Smooth muscle cell (in vitro differentiated cells): ENCODE data around the gene CAPN13. TPM values are rescaled to one million over a fixed set of nuclear protein-coding genes. Genes with fewer than 3 reads are reported as not detected.

ENCODE experiments used
- DNase-seq: peaks from one replicate; lab custom pipeline; 2025; ENCODE audit not compliant: unreplicated experiment; lab: John Stamatoyannopoulos, UW
- H2AFZ ChIP-seq: fragments of 200-600 bp; sonication (generic); 2 replicates; pipeline ENCODE4 v1.6.0; 2016; ENCODE audit warnings: antibody characterized with exemption, low read depth, mild to moderate bottlenecking
- H3F3A ChIP-seq: fragments of 200-600 bp; sonication (generic); 2 replicates; pipeline ENCODE4 v1.6.0; 2017; ENCODE audit warnings: antibody characterized with exemption, low read depth
- H3K27ac ChIP-seq: fragments of 200-600 bp; sonication (generic); 2 replicates; pipeline ENCODE4 v1.5.1; 2016; ENCODE audit warnings: low read depth, mild to moderate bottlenecking
- H3K27me3 ChIP-seq: fragments of 200-600 bp; sonication (generic); 2 replicates; pipeline ENCODE4 v1.6.1; 2016; ENCODE audit warnings: low read depth, mild to moderate bottlenecking
- H3K36me3 ChIP-seq: fragments of 200-600 bp; sonication (generic); 2 replicates; pipeline ENCODE4 v1.5.1; 2016; ENCODE audit warnings: low read depth
- H3K4me1 ChIP-seq: fragments of 200-600 bp; sonication (generic); 2 replicates; pipeline ENCODE4 v1.5.1; 2016; ENCODE audit warnings: low read depth
- H3K4me2 ChIP-seq: fragments of 200-600 bp; sonication (generic); 2 replicates; pipeline ENCODE4 v1.6.0; 2016; ENCODE audit warnings: mild to moderate bottlenecking
- H3K4me3 ChIP-seq: fragments of 200-600 bp; sonication (generic); 2 replicates; pipeline ENCODE4 v1.5.1; 2016; ENCODE audit warnings: mild to moderate bottlenecking
- H3K79me2 ChIP-seq: fragments of 200-600 bp; sonication (generic); 2 replicates; pipeline ENCODE4 v1.6.0; 2016; ENCODE audit warnings: low read depth, mild to moderate bottlenecking
- H3K9ac ChIP-seq: fragments of 200-600 bp; sonication (generic); 2 replicates; pipeline ENCODE4 v1.6.0; 2016; ENCODE audit warnings: low read depth
- H3K9me3 ChIP-seq: fragments of 200-600 bp; sonication (generic); replicated peaks from 2 replicates; pipeline ENCODE4 v1.5.1; 2016; ENCODE audit warnings: low read depth
- H4K20me1 ChIP-seq: fragments of 200-600 bp; sonication (generic); 2 replicates; pipeline ENCODE4 v1.6.0; 2016; ENCODE audit warnings: low read depth
- WGBS: methylation state at CpG from one replicate; pipeline ENCODE4 v1.1.7; 2016; ENCODE audit warnings: low lambda C conversion rate; 5-methylcytosine and 5-hydroxymethylcytosine counted together
- polyA plus RNA-seq: library from polyadenylated mRNA; unstranded; fragments of >200 nt; fragmentation: Nextera tagmentation; extraction: Ambion mirVana; gene quantifications from 2 replicates; pipeline ENCODE4 v1.2.1, GENCODE V29; 2016
- total RNA-seq: library from RNA; depleted of rRNA; stranded (reverse); fragments of >200 nt; gene quantifications from 2 replicates; pipeline ENCODE4 v1.2.3, GENCODE V29; 2014
- TF ChIP-seq, protein P1 (sequence below): fragments of 200-600 bp; sonication (generic); IDR thresholded peaks from 2 replicates; pipeline ENCODE4 v1.5.1; 2017; ENCODE audit warnings: borderline replicate concordance, mild to moderate bottlenecking, antibody characterized with exemption; ENCODE audit not compliant: insufficient read depth, poor library complexity, severe bottlenecking

Gene CAPN13
- total and polyA plus RNA-seq, 2 experiments from 2014 or later = 0.04 to 0.40 TPM

DNA sequence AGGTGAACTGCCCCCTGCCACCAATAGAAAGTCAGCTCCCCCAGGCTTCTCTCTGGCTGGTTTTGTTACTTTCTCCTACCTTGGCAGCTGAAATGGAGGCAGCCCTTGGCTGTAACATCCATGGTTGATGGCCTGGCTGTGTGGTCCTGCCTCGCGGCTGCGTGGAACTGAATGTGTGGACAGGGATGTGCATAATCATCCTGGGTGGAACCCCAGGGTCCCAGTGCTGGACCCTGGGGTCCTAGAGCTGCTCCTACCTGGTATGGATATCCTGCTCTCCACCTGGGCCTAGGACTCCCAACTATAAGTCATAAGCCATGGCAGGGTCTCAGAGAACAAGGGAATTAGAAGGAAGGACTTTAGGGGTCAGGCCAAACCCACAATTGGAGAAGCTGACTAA, 93.5 kb downstream of the CAPN13 start:
- WGBS = 97% methylated on average over 3 of the region's 3 CpGs
- DNase-seq = no peak
- H3K4me1 ChIP-seq = no peaks in the 10 kb centered on the region
- no peaks in the 10 kb centered on the region for H3K36me3 ChIP-seq
- no peak overlapping the region for H3K4me3 ChIP-seq
- H3K79me2 ChIP-seq = no peaks in the 10 kb centered on the region
- H3F3A ChIP-seq = no peaks in the 10 kb centered on the region
- no peak overlapping the region for H2AFZ ChIP-seq
- H3K9ac ChIP-seq = no peak overlapping the region
- no peaks in the 10 kb centered on the region for H4K20me1 ChIP-seq
- TF ChIP-seq, protein P1, sequence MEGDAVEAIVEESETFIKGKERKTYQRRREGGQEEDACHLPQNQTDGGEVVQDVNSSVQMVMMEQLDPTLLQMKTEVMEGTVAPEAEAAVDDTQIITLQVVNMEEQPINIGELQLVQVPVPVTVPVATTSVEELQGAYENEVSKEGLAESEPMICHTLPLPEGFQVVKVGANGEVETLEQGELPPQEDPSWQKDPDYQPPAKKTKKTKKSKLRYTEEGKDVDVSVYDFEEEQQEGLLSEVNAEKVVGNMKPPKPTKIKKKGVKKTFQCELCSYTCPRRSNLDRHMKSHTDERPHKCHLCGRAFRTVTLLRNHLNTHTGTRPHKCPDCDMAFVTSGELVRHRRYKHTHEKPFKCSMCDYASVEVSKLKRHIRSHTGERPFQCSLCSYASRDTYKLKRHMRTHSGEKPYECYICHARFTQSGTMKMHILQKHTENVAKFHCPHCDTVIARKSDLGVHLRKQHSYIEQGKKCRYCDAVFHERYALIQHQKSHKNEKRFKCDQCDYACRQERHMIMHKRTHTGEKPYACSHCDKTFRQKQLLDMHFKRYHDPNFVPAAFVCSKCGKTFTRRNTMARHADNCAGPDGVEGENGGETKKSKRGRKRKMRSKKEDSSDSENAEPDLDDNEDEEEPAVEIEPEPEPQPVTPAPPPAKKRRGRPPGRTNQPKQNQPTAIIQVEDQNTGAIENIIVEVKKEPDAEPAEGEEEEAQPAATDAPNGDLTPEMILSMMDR = no peak
- no peak overlapping the region for H3K27ac ChIP-seq
- H3K9me3 ChIP-seq = no peaks in the 10 kb centered on the region
- H3K4me2 ChIP-seq = no peak overlapping the region
- no peaks in the 10 kb centered on the region for H3K27me3 ChIP-seq

DNA sequence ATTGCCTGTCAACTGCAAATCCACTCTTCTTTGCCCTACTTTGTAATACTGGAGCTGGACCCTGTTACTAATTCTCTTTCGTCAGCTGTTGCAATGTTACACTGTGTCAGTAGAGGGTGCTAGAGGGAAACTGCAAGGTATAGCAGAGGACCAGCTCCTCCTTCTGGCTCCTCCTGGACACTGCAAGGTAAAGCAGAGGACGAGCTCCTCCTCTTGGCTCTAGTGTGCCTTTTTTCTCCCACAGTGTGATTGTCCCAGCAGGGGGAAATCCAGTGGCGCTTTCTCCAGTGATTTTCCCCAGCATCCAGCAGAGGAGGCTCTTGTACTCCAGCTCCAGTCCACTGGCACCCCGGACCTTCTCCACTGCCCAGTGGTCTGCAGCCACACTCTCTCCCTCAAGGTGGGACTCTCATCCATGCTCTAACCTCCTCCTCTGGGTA, 95.6 kb downstream of the CAPN13 start:
- H3K79me2 ChIP-seq = no peaks in the 10 kb centered on the region
- TF ChIP-seq, protein P1 = peak; percentile 99
- no peaks in the 10 kb centered on the region for H3K9me3 ChIP-seq
- peaks cover 1% of the 10 kb centered on the region for H3K4me1 ChIP-seq
- H3K4me2 ChIP-seq = no peak overlapping the region
- H3K27me3 ChIP-seq = no peaks in the 10 kb centered on the region
- no peaks in the 10 kb centered on the region for H3K36me3 ChIP-seq
- H2AFZ ChIP-seq = no peak overlapping the region
- 27% methylated on average over 4 of the region's 4 CpGs for WGBS
- no peak overlapping the region for H3K27ac ChIP-seq
- no peak overlapping the region for H3K9ac ChIP-seq
- peak; percentile 12 for DNase-seq
- H4K20me1 ChIP-seq = no peaks in the 10 kb centered on the region
- H3F3A ChIP-seq = no peaks in the 10 kb centered on the region
- H3K4me3 ChIP-seq = no peak overlapping the region

DNA sequence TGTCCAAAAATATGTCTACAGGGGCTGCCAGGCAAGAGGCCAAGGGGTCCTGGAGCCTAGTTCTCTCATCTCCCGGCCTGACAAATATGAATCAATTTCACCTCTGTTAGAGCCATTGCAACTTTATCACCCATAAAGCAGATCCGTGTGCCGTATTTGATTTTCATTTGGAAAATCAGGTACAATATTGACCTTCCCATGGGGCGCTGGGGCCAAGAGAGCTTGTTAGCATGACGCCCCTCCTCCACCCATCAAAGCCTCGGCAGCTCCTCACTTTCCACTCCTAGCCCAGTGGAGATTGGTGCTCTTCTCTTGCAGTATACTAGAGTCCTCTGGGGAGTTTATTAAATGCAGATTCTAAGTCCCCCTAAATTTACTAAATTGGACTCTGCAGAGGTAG, 96.8 kb downstream of the CAPN13 start:
- Histone ChIP-seq H3F3A (no peaks in the 10 kb centered on the region), H3K4me1 (peaks cover 3% of the 10 kb centered on the region), H3K27ac (no peak overlapping the region), H3K79me2 (no peaks in the 10 kb centered on the region), H3K4me3 (no peak overlapping the region), H3K9ac (no peak overlapping the region), H4K20me1 (no peaks in the 10 kb centered on the region), H3K27me3 (no peaks in the 10 kb centered on the region), H3K36me3 (no peaks in the 10 kb centered on the region), H3K9me3 (no peaks in the 10 kb centered on the region), H2AFZ (no peak overlapping the region), H3K4me2 (no peak overlapping the region)
- no peak for DNase-seq
- TF ChIP-seq, protein P1 = no peak
- 93% methylated on average over 6 of the region's 6 CpGs for WGBS

DNA sequence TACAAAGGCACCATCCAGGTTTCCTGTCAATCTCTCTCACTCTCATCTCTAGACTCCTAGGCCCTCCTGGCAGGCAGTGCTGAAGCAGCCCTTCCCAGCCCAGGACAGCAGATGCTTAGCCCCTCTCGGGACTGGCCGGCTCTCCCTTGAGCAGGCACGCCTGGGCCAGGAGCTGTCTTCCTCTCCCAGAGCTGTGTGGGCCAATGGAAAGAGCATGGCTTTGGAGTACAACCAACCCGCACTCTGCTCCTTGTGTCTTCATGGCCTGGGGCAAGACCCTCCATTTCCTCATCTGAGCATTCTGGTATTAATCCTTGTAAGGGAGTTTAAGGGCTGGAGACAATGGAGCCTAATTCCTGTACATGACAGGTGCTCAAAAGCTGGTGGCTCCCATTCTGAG, 97.2 kb downstream of the CAPN13 start:
- H3K36me3 ChIP-seq = no peaks in the 10 kb centered on the region
- TF ChIP-seq, protein P1 = no peak
- no peaks in the 10 kb centered on the region for H3F3A ChIP-seq
- H3K4me1 ChIP-seq = peaks cover 3% of the 10 kb centered on the region
- no peak overlapping the region for H2AFZ ChIP-seq
- no peak overlapping the region for H3K4me3 ChIP-seq
- DNase-seq = no peak
- no peaks in the 10 kb centered on the region for H4K20me1 ChIP-seq
- no peaks in the 10 kb centered on the region for H3K9me3 ChIP-seq
- no peak overlapping the region for H3K4me2 ChIP-seq
- H3K27me3 ChIP-seq = no peaks in the 10 kb centered on the region
- no peak overlapping the region for H3K9ac ChIP-seq
- no peak overlapping the region for H3K27ac ChIP-seq
- WGBS = 94% methylated on average over 4 of the region's 4 CpGs
- H3K79me2 ChIP-seq = no peaks in the 10 kb centered on the region
